C4-2B (cell line): Measurements from ENCODE around the gene OTOG.

ENCODE experiments used
- CTCF ChIP-seq: fragments of 450-650 bp; conservative IDR thresholded peaks from 2 replicates; pipeline ENCODE4 v1.5.1; 2017; ENCODE audit warnings: mild to moderate bottlenecking
- ZFX ChIP-seq: fragments of 450-650 bp; IDR thresholded peaks from 2 replicates; pipeline ENCODE4 v1.6.1; 2017

- TF ChIP-seq CTCF (no peak), ZFX (no peak)
Observed at GRCh38 chr11:17604915-17605233, 57.8 kb downstream of the OTOG start.
